ENCODE results near the gene ZFP69. TPM values are rescaled to one million over a fixed set of nuclear protein-coding genes. Genes with fewer than 3 reads are reported as not detected.

Gene ZFP69
- total RNA-seq, 1 experiment from 2014 or later: not detected

- Histone ChIP-seq H3K27me3 (ENCODE audit: insufficient read depth, low read length) (no peaks in the 10 kb centered on the region), H3K9me2 (ENCODE audit: insufficient read depth) (no peaks in the 10 kb centered on the region), H2AFZ (ENCODE audit: low read depth, low read length, poor library complexity, severe bottlenecking) (no peak overlapping the region), H3K4me3 (replicated peaks in 1 of 2; ENCODE audit: low read depth in 1 of 2, low read length in 2 of 2) (no peak overlapping the region), H3K36me3 (ENCODE audit: control insufficient read depth in 1 of 2, insufficient read depth in 2 of 2, low read length in 2 of 2) (no peaks in the 10 kb centered on the region), H3K4me2 (ENCODE audit: low read length) (no peak overlapping the region), H3K9ac (ENCODE audit: low read length) (no peak overlapping the region), H3K27ac (ENCODE audit: low read depth, low read length) (no peak overlapping the region), H4K20me1 (ENCODE audit: insufficient read depth) (no peaks in the 10 kb centered on the region), H3K9me3 (ENCODE audit: control insufficient read depth in 1 of 2, insufficient read depth in 1 of 2, low read depth in 1 of 2, low read length in 2 of 2) (peaks cover 3 to 23% of the 10 kb centered on the region in 2 experiments; a peak in 2 of 4 replicates), H3K79me2 (ENCODE audit: insufficient read depth, low read length) (no peaks in the 10 kb centered on the region), H3K4me1 (ENCODE audit: control insufficient read depth in 1 of 2, insufficient read depth in 2 of 2, low read length in 2 of 2) (no peaks in the 10 kb centered on the region)
- ChIA-PET RAD21 (ENCODE audit: low non-redundant PET in 1 of 2, low total read pairs in 2 of 2, uncharacterized antibody in 2 of 2, unreplicated experiment in 2 of 2) (no interaction called here), CTCF (no interaction called here), POLR2A (no interaction called here)
- no TSS peak for BruUV-seq (replicated peaks)
- intact Hi-C loops (cut with micrococcal nuclease): no loop called here
- TF ChIP-seq EZH2 (IDR thresholded peaks at IDR 0.05) (no peak), JUND (IDR thresholded peaks at IDR 0.05) (no peak), RAD21 (IDR thresholded peaks at IDR 0.05; ENCODE audit: low read depth) (no peak), POLR2A (IDR thresholded peaks at IDR 0.05; ENCODE audit: borderline replicate concordance, extremely low read depth, insufficient read depth, insufficient read length) (no peak), FOSL1 (IDR thresholded peaks at IDR 0.05; ENCODE audit: low read depth) (no peak), EGR1 (IDR thresholded peaks at IDR 0.05; ENCODE audit: low read depth) (no peak), ELF1 (IDR thresholded peaks at IDR 0.05; ENCODE audit: borderline replicate concordance, low read depth) (no peak), CBX3 (IDR thresholded peaks at IDR 0.05; ENCODE audit: low read depth) (no peak), SP1 (IDR thresholded peaks at IDR 0.05; ENCODE audit: low read depth) (no peak)
- ATAC-seq: no peak
- DNase-seq (ENCODE audit: low read depth, low spot score): no peak
Observed at GRCh38 chr1:40475268-40475667, 1.8 kb upstream of the ZFP69 start.

- H3K4me3 ChIP-seq (replicated peaks in 1 of 2; ENCODE audit: low read depth in 1 of 2, low read length in 2 of 2): no peak overlapping the region
- RAD21 ChIA-PET (ENCODE audit: low non-redundant PET in 1 of 2, low total read pairs in 2 of 2, uncharacterized antibody in 2 of 2, unreplicated experiment in 2 of 2): no interaction called here
- CTCF ChIA-PET: no interaction called here
- intact Hi-C loops (cut with micrococcal nuclease): loop anchor here (2.0 kb wide), 1 partner anchor 37 kb away; no protein-coding TSS in a partner anchor
- H3K79me2 ChIP-seq (ENCODE audit: insufficient read depth, low read length): no peaks in the 10 kb centered on the region
- no peaks in the 10 kb centered on the region for H3K4me1 ChIP-seq (ENCODE audit: control insufficient read depth in 1 of 2, insufficient read depth in 2 of 2, low read length in 2 of 2)
- POLR2A ChIA-PET: no interaction called here
- no peaks in the 10 kb centered on the region for H4K20me1 ChIP-seq (ENCODE audit: insufficient read depth)
- peaks cover 3 to 22% of the 10 kb centered on the region in 2 experiments; a peak in 2 of 4 replicates for H3K9me3 ChIP-seq (ENCODE audit: control insufficient read depth in 1 of 2, insufficient read depth in 1 of 2, low read depth in 1 of 2, low read length in 2 of 2)
- no peak overlapping the region for H2AFZ ChIP-seq (ENCODE audit: low read depth, low read length, poor library complexity, severe bottlenecking)
- no peaks in the 10 kb centered on the region for H3K9me2 ChIP-seq (ENCODE audit: insufficient read depth)
- no peaks in the 10 kb centered on the region for H3K36me3 ChIP-seq (ENCODE audit: control insufficient read depth in 1 of 2, insufficient read depth in 2 of 2, low read length in 2 of 2)
- no peak for DNase-seq (ENCODE audit: low read depth, low spot score)
- no peak overlapping the region for H3K9ac ChIP-seq (ENCODE audit: low read length)
- BruUV-seq (replicated peaks): no TSS peak
- no peak for ATAC-seq
- no peak overlapping the region for H3K4me2 ChIP-seq (ENCODE audit: low read length)
- no peaks in the 10 kb centered on the region for H3K27me3 ChIP-seq (ENCODE audit: insufficient read depth, low read length)
- H3K27ac ChIP-seq (ENCODE audit: low read depth, low read length): no peak overlapping the region
- no peak for TF ChIP-seq SRF (IDR thresholded peaks at IDR 0.05; ENCODE audit: low read depth)
- no peak for TF ChIP-seq POLR2A (IDR thresholded peaks at IDR 0.05; ENCODE audit: borderline replicate concordance, extremely low read depth, insufficient read depth, insufficient read length)
- no peak for TF ChIP-seq CBX3 (IDR thresholded peaks at IDR 0.05; ENCODE audit: low read depth)
- no peak for TF ChIP-seq ZFX (IDR thresholded peaks at IDR 0.05)
- no peak for TF ChIP-seq TCF7L2 (IDR thresholded peaks at IDR 0.05; ENCODE audit: borderline replicate concordance, extremely low read depth, insufficient read depth, insufficient read length)
- TF ChIP-seq YY1 (IDR thresholded peaks at IDR 0.05; ENCODE audit: extremely low read depth, insufficient replicate concordance, low read depth, low read length): no peak
- no peak for TF ChIP-seq POLR2AphosphoS5 (IDR thresholded peaks at IDR 0.05; ENCODE audit: low read depth, low read length)
- TF ChIP-seq CEBPB (IDR thresholded peaks at IDR 0.05; ENCODE audit: low read depth): no peak
- no peak for TF ChIP-seq ZBTB33 (IDR thresholded peaks at IDR 0.05; ENCODE audit: extremely low read depth, insufficient replicate concordance, low read length)
- no peak for TF ChIP-seq FOSL1 (IDR thresholded peaks at IDR 0.05; ENCODE audit: low read depth)
- TF ChIP-seq SIN3A (IDR thresholded peaks at IDR 0.05; ENCODE audit: low read depth): no peak
- TF ChIP-seq EZH2 (IDR thresholded peaks at IDR 0.05): no peak
- TF ChIP-seq RAD21 (IDR thresholded peaks at IDR 0.05; ENCODE audit: low read depth): no peak
- TF ChIP-seq REST (IDR thresholded peaks at IDR 0.05; ENCODE audit: low read depth): no peak
Observed at GRCh38 chr1:40477678-40478053, 576 bp downstream of the ZFP69 start.
